Neural cell (in vitro differentiated cells): Measurements from ENCODE around the gene ANKFY1. TPM values are rescaled to one million over a fixed set of nuclear protein-coding genes. Genes with fewer than 3 reads are reported as not detected.

Experiments
- H2AFZ ChIP-seq: fragments of 200-600, 300-800 bp; sonication (generic), shearing (Covaris generic); 2 replicates; pipeline ENCODE4 v1.6.0; 2014; ENCODE audit warnings: low read depth, mild to moderate bottlenecking, antibody characterized with exemption, low read length, moderate library complexity
- H3F3A ChIP-seq: fragments of 200-600 bp; shearing (Covaris generic); 2 replicates; pipeline ENCODE4 v1.6.1; 2016; ENCODE audit warnings: mild to moderate bottlenecking, moderate library complexity, mixed read lengths, antibody characterized with exemption, low read length; ENCODE audit not compliant: insufficient read depth, poor library complexity, severe bottlenecking
- H3K27ac ChIP-seq: fragments of 200-600, 300-800 bp; sonication (generic), shearing (Covaris generic); 2 replicates; pipeline ENCODE4 v1.5.1; 2014; ENCODE audit warnings: mild to moderate bottlenecking, low read length, moderate library complexity
- H3K27me3 ChIP-seq: fragments of 300-800, 200-600 bp; sonication (generic), shearing (Covaris generic); 2 replicates; pipeline ENCODE4 v1.6.0; 2014; ENCODE audit warnings: mild to moderate bottlenecking, low read depth, low read length, moderate library complexity; ENCODE audit not compliant: insufficient read depth
- H3K36me3 ChIP-seq: fragments of 300-800, 200-600 bp; sonication (generic), shearing (Covaris generic); 2 replicates; pipeline ENCODE4 v1.5.1; 2014; ENCODE audit warnings: mild to moderate bottlenecking, antibody characterized with exemption, low read length, moderate library complexity; ENCODE audit not compliant: insufficient read depth
- H3K4me2 ChIP-seq: fragments of 300-800, 200-600 bp; sonication (generic), shearing (Covaris generic); 2 replicates; pipeline ENCODE4 v1.6.0; 2014; ENCODE audit warnings: mild to moderate bottlenecking, low read length
- H3K4me3 ChIP-seq: fragments of 300-800, 200-600 bp; sonication (generic), shearing (Covaris generic); 2 replicates; pipeline ENCODE4 v1.5.1; 2014; ENCODE audit warnings: mild to moderate bottlenecking, low read length, moderate library complexity
- H3K79me2 ChIP-seq: fragments of 200-600 bp; shearing (Covaris generic); replicated peaks from 2 replicates; pipeline ENCODE4 v1.6.0; 2014; ENCODE audit warnings: mild to moderate bottlenecking, low read length, moderate library complexity; ENCODE audit not compliant: insufficient read depth
- H3K9ac ChIP-seq: fragments of 300-800, 200-600 bp; sonication (generic), shearing (Covaris generic); 2 replicates; pipeline ENCODE4 v1.6.1; 2016; ENCODE audit warnings: mild to moderate bottlenecking, low read length, mixed read lengths
- H3K9me2 ChIP-seq: fragments of 200-600 bp; shearing (Covaris generic); 2 replicates; pipeline ENCODE4 v1.6.1; 2016; ENCODE audit warnings: mild to moderate bottlenecking, low read length, mixed read lengths; ENCODE audit not compliant: insufficient read depth
- H3K9me3 ChIP-seq: fragments of 200-600, 300-800 bp; sonication (generic), shearing (Covaris generic); 2 replicates; pipeline ENCODE4 v1.6.1; 2016; ENCODE audit warnings: mild to moderate bottlenecking, mixed run types, low read length, moderate library complexity, mixed read lengths
- H4K20me1 ChIP-seq: fragments of 200-600 bp; shearing (Covaris generic); 2 replicates; pipeline ENCODE4 v1.6.1; 2016; ENCODE audit warnings: mild to moderate bottlenecking, mixed run types; ENCODE audit not compliant: insufficient read depth
- CTCF ChIP-seq: fragments of 450-650 bp; IDR thresholded peaks from 2 replicates; pipeline ENCODE4 v1.5.1; 2014; ENCODE audit warnings: antibody characterized with exemption, mild to moderate bottlenecking, moderate library complexity; ENCODE audit not compliant: poor library complexity, severe bottlenecking
- EP300 ChIP-seq: fragments of 450-650 bp; conservative IDR thresholded peaks from 2 replicates; pipeline ENCODE4 v1.6.1; 2014; ENCODE audit warnings: antibody characterized with exemption, mild to moderate bottlenecking, moderate library complexity; ENCODE audit not compliant: poor library complexity, severe bottlenecking
- EZH2 ChIP-seq: fragments of 200-600, 300-800 bp; shearing (Covaris generic), sonication (generic); IDR thresholded peaks from 2 replicates; pipeline ENCODE4 v1.6.1; 2014; ENCODE audit warnings: antibody characterized with exemption, low read length, borderline replicate concordance, mild to moderate bottlenecking; ENCODE audit not compliant: insufficient read depth, poor library complexity, severe bottlenecking
- MXI1 ChIP-seq: fragments of 450-650 bp; conservative IDR thresholded peaks from 2 replicates; pipeline ENCODE4 v1.6.1; 2014; ENCODE audit warnings: antibody characterized with exemption, mild to moderate bottlenecking; ENCODE audit not compliant: poor library complexity, severe bottlenecking
- POLR2AphosphoS5 ChIP-seq: IDR thresholded peaks from 2 replicates; pipeline ENCODE4 v1.6.1; 2012
- RAD21 ChIP-seq: fragments of 450-650 bp; conservative IDR thresholded peaks from 2 replicates; pipeline ENCODE4 v1.6.1; 2014; ENCODE audit warnings: antibody characterized with exemption, mild to moderate bottlenecking, moderate library complexity
- REST ChIP-seq: IDR thresholded peaks from 2 replicates; pipeline ENCODE4 v1.6.1; 2012; ENCODE audit warnings: borderline replicate concordance
- SMC3 ChIP-seq: fragments of 450-650 bp; conservative IDR thresholded peaks from 2 replicates; pipeline ENCODE4 v1.6.1; 2014; ENCODE audit warnings: antibody characterized with exemption, mild to moderate bottlenecking, moderate library complexity; ENCODE audit not compliant: poor library complexity
- TAF1 ChIP-seq: IDR thresholded peaks from 2 replicates; pipeline ENCODE4 v1.6.1; 2012; ENCODE audit warnings: low read depth
- polyA plus RNA-seq: library from polyadenylated mRNA; depleted of rRNA; stranded (reverse); fragments of >200 nt; gene quantifications from 2 replicates; pipeline ENCODE4 v1.2.3, GENCODE V29; 2014

Gene ANKFY1
- polyA plus RNA-seq, 1 donor from 2014 or later = 25.6 TPM

DNA sequence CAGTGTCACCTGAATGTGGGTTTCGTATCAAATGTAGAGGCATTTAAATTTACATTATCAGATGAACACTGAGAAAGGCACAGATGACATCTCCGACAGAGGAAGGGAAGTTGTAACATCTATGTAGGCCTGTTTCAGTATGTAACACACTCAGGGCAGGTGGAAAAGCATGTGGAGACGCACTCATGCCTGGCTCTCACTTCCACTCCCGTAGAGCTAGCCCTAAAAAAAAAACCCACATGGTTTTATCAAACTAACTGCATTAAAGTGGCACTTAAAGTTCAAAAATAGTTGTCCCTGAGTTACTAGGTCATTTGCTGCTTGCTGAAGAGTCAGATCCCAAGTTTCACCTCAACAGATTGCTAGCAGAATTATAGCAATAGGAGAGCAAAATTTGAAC lies 6.1 kb upstream of the ANKFY1 start:
- no peaks in the 10 kb centered on the region for H3K9me2 ChIP-seq
- H3K36me3 ChIP-seq = no peaks in the 10 kb centered on the region
- H3K9ac ChIP-seq = no peak overlapping the region
- H3K79me2 ChIP-seq = no peaks in the 10 kb centered on the region
- TF ChIP-seq SMC3 (no peak), POLR2AphosphoS5 (no peak), RAD21 (no peak), CTCF (no peak), EP300 (no peak), MXI1 (no peak), TAF1 (no peak), REST (no peak)
- no peaks in the 10 kb centered on the region for H3K27me3 ChIP-seq
- H2AFZ ChIP-seq = no peak overlapping the region
- H3K4me3 ChIP-seq = no peak overlapping the region
- no peak overlapping the region for H3K27ac ChIP-seq
- H3F3A ChIP-seq = no peaks in the 10 kb centered on the region
- no peak overlapping the region for H3K4me2 ChIP-seq
- H4K20me1 ChIP-seq = no peaks in the 10 kb centered on the region
- H3K9me3 ChIP-seq = no peaks in the 10 kb centered on the region

DNA sequence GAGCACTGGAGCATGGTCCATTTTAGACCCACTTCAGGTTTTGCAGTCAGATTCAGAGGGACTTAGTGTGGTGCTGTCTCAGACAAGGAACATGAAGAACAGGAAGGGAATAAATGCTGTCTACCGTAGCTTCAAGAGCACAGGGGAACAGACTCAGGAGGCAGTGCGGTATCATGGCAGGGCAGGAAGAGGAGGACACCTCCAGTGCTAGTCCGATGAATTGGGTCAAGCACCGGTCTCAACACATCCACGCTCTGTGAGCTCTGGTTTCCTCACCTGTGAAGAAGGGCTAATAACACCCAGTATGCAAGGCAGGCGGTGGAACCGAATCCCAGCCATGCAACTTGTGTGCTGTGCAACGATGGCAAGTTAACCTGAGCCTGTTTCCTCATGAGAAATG lies 3.6 kb upstream of the ANKFY1 start:
- Histone ChIP-seq H3K9me2 (no peaks in the 10 kb centered on the region), H3K4me2 (no peak overlapping the region), H3K27ac (no peak overlapping the region), H3K9me3 (no peaks in the 10 kb centered on the region), H3K27me3 (no peaks in the 10 kb centered on the region), H4K20me1 (no peaks in the 10 kb centered on the region), H3F3A (no peaks in the 10 kb centered on the region), H3K4me3 (no peak overlapping the region), H3K9ac (no peak overlapping the region), H3K36me3 (no peaks in the 10 kb centered on the region), H2AFZ (no peak overlapping the region), H3K79me2 (peaks cover 8% of the 10 kb centered on the region)
- no peak for TF ChIP-seq CTCF
- TF ChIP-seq EP300 = no peak
- no peak for TF ChIP-seq RAD21
- TF ChIP-seq MXI1 = no peak
- TF ChIP-seq REST = no peak
- no peak for TF ChIP-seq EZH2
- TF ChIP-seq TAF1 = no peak
